Mononuclear cell (primary cell): Measurements from ENCODE around the gene LSM14B. TPM values are rescaled to one million over a fixed set of nuclear protein-coding genes. Genes with fewer than 3 reads are reported as not detected.
"Not testable (repeated sequence)": the region's sequence is repeated elsewhere in the genome, so short reads cannot be mapped to it uniquely, and the experiment has no call there.

Source experiments
- H3K27me3 ChIP-seq: 2 replicates; pipeline ENCODE4 v1.6.0; 2011; ENCODE audit warnings: low read length, control low read depth; ENCODE audit not compliant: insufficient read depth
- H3K4me1 ChIP-seq: 2 replicates; pipeline ENCODE4 v1.5.1; 2011; ENCODE audit warnings: mild to moderate bottlenecking, low read length, control low read depth; ENCODE audit not compliant: insufficient read depth
- H3K4me3 ChIP-seq: 2 replicates; pipeline ENCODE4 v1.5.1; 2011; ENCODE audit warnings: mild to moderate bottlenecking, low read length, moderate library complexity
- H3K9me3 ChIP-seq: 2 replicates; pipeline ENCODE4 v1.5.1; 2011; ENCODE audit warnings: low read depth, mild to moderate bottlenecking, control low read depth, low read length
- total RNA-seq: library from RNA; depleted of rRNA; stranded (reverse); fragments of >200 nt; gene quantifications from one replicate; pipeline ENCODE4 v1.2.3, GENCODE V29; 2012

LSM14B gene
- total RNA-seq, 1 donor = 17.8 TPM

- Histone ChIP-seq H3K4me1 (no peaks in the 10 kb centered on the region), H3K9me3 (peaks cover under 1% of the 10 kb centered on the region)
These were observed 18.6 kb upstream of the LSM14B start for GRCh38 chr20:62103508-62104233.

GRCh38 chr20:62104234-62104789 is 18.0 kb upstream of the LSM14B start:
- Histone ChIP-seq H3K4me3 (no peak overlapping the region), H3K4me1 (no peaks in the 10 kb centered on the region), H3K9me3 (peaks cover 7% of the 10 kb centered on the region), H3K27me3 (no peaks in the 10 kb centered on the region)

More at GRCh38 chr20:62103508-62104233, 18.6 kb upstream of the LSM14B start:
- Histone ChIP-seq H3K27me3 (no peaks in the 10 kb centered on the region), H3K4me3 (no peak overlapping the region)

- no peaks in the 10 kb centered on the region for H3K27me3 ChIP-seq
- H3K4me1 ChIP-seq = no peaks in the 10 kb centered on the region
- H3K9me3 ChIP-seq = peaks cover 10% of the 10 kb centered on the region
- H3K4me3 ChIP-seq = no peak overlapping the region
These were observed 17.4 kb upstream of the LSM14B start for GRCh38 chr20:62104791-62105345.

- no peak overlapping the region for H3K4me3 ChIP-seq
- peaks cover 10% of the 10 kb centered on the region for H3K9me3 ChIP-seq
- no peaks in the 10 kb centered on the region for H3K27me3 ChIP-seq
- no peaks in the 10 kb centered on the region for H3K4me1 ChIP-seq
These were observed 16.7 kb upstream of the LSM14B start for GRCh38 chr20:62105592-62105991.

GRCh38 chr20:62111148-62111547 is 11.1 kb upstream of the LSM14B start:
- Histone ChIP-seq H3K9me3 (peaks cover 10% of the 10 kb centered on the region), H3K27me3 (no peaks in the 10 kb centered on the region), H3K4me1 (no peaks in the 10 kb centered on the region), H3K4me3 (no peak overlapping the region)

GRCh38 chr20:62112368-62112767 is 9.9 kb upstream of the LSM14B start:
- Histone ChIP-seq H3K4me3 (no peak overlapping the region), H3K27me3 (no peaks in the 10 kb centered on the region), H3K4me1 (peaks cover 8% of the 10 kb centered on the region), H3K9me3 (peaks cover 10% of the 10 kb centered on the region)

GRCh38 chr20:62114894-62115293 is 7.4 kb upstream of the LSM14B start:
- no peaks in the 10 kb centered on the region for H3K27me3 ChIP-seq
- H3K4me3 ChIP-seq = no peak overlapping the region
- peaks cover 16% of the 10 kb centered on the region for H3K4me1 ChIP-seq
- no peaks in the 10 kb centered on the region for H3K9me3 ChIP-seq

GRCh38 chr20:62115800-62116407 is 6.4 kb upstream of the LSM14B start:
- H3K4me1 ChIP-seq = peaks cover 18% of the 10 kb centered on the region
- H3K27me3 ChIP-seq, H3K9me3 ChIP-seq, H3K4me3 ChIP-seq: not testable (repeated sequence)

GRCh38 chr20:62116558-62117361 is 5.5 kb upstream of the LSM14B start:
- Histone ChIP-seq H3K27me3 (no peaks in the 10 kb centered on the region), H3K4me1 (peaks cover 22% of the 10 kb centered on the region), H3K4me3 (no peak overlapping the region), H3K9me3 (no peaks in the 10 kb centered on the region)

- Histone ChIP-seq H3K4me1 (peaks cover 22% of the 10 kb centered on the region), H3K9me3 (no peaks in the 10 kb centered on the region), H3K27me3 (no peaks in the 10 kb centered on the region), H3K4me3 (no peak overlapping the region)
These were observed 5.0 kb upstream of the LSM14B start for GRCh38 chr20:62117362-62117646.

- Histone ChIP-seq H3K27me3 (no peaks in the 10 kb centered on the region), H3K9me3 (no peaks in the 10 kb centered on the region), H3K4me1 (peaks cover 22% of the 10 kb centered on the region), H3K4me3 (no peak overlapping the region)
These were observed 4.6 kb upstream of the LSM14B start for GRCh38 chr20:62117658-62118057.

- Histone ChIP-seq H3K4me1 (peaks cover 27% of the 10 kb centered on the region), H3K27me3 (no peaks in the 10 kb centered on the region), H3K9me3 (no peaks in the 10 kb centered on the region), H3K4me3 (no peak overlapping the region)
These were observed 3.9 kb upstream of the LSM14B start for GRCh38 chr20:62118113-62119043.

- H3K9me3 ChIP-seq = no peaks in the 10 kb centered on the region
- H3K27me3 ChIP-seq = no peaks in the 10 kb centered on the region
- peaks cover 35% of the 10 kb centered on the region for H3K4me1 ChIP-seq
- H3K4me3 ChIP-seq = no peak overlapping the region
These were observed 3.2 kb upstream of the LSM14B start for GRCh38 chr20:62119115-62119514.
